ENCODE data around the gene TLE6.
A peak's percentile ranks its signal among the peaks of the same experiment; 100 is the strongest.
"Not testable (repeated sequence)": the region's sequence is repeated elsewhere in the genome, so short reads cannot be mapped to it uniquely, and the experiment has no call there.

TLE6 gene

DNA sequence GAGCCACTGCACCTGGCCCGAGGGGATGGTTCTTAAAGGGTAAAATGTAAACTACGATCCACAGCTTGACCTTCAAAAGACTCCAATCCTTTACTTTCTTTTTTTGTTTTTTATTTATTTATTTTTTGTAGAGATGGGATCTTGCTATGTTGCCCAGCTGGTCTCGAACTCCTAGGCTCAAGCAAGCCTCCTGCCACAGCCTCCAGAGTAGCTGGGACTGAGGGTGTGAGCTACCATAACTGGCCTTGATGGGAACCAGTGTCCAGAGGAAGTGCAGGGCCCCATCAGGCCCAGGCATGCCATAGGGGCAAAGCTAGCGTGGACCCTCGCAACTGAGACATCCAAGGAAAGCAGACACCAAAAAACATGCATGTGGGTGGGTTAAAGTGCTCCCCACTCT is 14.2 kb upstream of the TLE6 start:
- no peak for ATAC-seq
- H3K27ac Mint-ChIP-seq, result no peak overlapping the region
- H3K36me3 Mint-ChIP-seq, result no peaks in the 10 kb centered on the region
- H3K4me3 Mint-ChIP-seq, result no peak overlapping the region
- no peak for DNase-seq (ENCODE audit: low spot score in 2 of 2)
- H3K9me3 Mint-ChIP-seq, result no peaks in the 10 kb centered on the region
- H3K4me1 Mint-ChIP-seq, result no peaks in the 10 kb centered on the region

DNA sequence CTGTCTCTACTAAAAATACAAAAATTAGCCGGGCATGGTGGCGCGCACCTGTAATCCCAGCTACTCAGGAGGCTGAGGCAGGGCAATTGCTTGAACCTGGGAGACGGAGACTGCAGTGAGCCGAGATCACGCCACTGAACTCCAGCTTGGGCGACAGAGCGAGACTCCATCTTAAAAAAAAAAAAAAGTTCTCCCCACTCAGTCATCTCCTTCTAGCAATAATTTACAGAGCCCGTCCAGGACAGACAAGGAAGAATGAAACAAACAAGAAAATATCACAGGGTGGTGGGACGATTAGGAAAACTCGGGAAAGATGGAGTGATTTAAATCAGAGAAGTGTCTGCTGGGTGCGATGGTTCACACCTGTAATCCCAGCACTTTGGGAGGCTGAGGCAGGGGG is 13.7 kb upstream of the TLE6 start:
- not testable (repeated sequence) for H3K36me3 Mint-ChIP-seq

DNA sequence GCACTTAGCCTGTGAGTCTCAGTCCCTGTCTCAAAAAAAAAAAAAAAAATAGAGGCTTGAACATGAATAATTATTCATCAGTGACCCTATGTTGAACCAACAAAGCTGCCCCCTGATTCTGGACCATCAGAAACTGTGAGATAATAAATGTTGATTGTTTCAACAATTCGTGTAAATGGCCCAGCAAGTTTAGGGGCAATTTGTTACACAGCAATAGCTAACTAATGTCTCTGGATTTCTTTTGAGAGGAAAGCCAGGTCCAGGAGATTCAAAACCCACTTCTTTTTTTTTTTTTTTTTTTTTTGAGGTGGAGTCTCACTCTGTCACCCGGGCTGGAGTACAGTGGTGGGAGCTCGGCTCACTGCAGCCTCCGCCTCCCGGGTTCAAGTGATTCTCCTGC is 12.5 kb upstream of the TLE6 start:
- no peak overlapping the region for H3K27ac Mint-ChIP-seq
- no peaks in the 10 kb centered on the region for H3K36me3 Mint-ChIP-seq
- DNase-seq (ENCODE audit: low spot score in 2 of 2) (no peak), ATAC-seq (no peak)
- H3K9me3 Mint-ChIP-seq, result no peaks in the 10 kb centered on the region
- H3K4me1 Mint-ChIP-seq, result no peaks in the 10 kb centered on the region
- H3K4me3 Mint-ChIP-seq, result no peak overlapping the region

More for the DNA sequence above, 13.7 kb upstream of the TLE6 start:
- not testable (repeated sequence) for H3K9me3 Mint-ChIP-seq; ATAC-seq; H3K4me1 Mint-ChIP-seq; H3K27ac Mint-ChIP-seq; DNase-seq (ENCODE audit: low spot score in 2 of 2); H3K4me3 Mint-ChIP-seq

DNA sequence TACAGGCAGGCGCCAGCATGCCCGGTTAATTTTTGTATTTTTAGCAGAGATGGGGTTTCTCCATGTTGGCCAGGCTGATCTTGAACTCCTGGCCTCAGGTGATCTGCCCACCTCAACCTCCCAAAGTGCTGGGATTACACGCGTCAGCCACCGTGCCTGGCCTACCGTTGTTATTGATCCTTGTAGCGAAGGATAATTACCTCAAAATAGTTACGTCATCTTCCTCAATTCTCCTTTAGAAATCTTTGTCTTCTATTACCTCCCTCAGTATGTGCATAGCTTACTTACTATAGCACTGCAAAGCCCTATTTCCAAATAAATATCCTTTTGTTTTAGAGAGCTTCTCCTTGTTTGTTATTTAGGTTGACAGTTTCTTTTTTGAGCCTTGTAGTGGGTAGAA is 9.4 kb upstream of the TLE6 start:
- no peak overlapping the region for H3K4me3 Mint-ChIP-seq
- H3K27ac Mint-ChIP-seq, result no peak overlapping the region
- H3K4me1 Mint-ChIP-seq, result no peaks in the 10 kb centered on the region
- no peaks in the 10 kb centered on the region for H3K36me3 Mint-ChIP-seq
- DNase-seq (ENCODE audit: low spot score in 2 of 2), result no peak
- ATAC-seq, result no peak
- no peaks in the 10 kb centered on the region for H3K9me3 Mint-ChIP-seq

DNA sequence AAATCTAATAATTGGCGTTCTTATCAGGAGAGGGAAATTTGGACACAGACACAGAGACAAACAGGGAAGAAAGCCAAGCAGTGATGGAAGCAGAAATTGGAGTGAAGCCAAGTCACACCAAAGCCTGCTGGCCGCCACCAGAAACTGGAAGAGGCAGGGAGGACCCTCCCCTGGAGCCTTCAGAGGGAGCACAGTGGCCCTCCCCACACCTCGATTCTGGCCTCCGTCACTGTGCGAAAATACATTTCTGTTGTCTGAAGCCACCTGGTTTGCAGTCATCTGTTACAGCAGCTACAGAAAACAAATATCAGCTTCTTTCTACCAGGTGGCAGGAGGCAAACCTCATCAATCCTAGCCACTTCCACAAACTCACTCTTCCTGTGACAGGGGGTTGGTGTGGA is 8.3 kb upstream of the TLE6 start:
- no peaks in the 10 kb centered on the region for H3K4me1 Mint-ChIP-seq
- H3K27ac Mint-ChIP-seq, result no peak overlapping the region
- no peak overlapping the region for H3K4me3 Mint-ChIP-seq
- DNase-seq (ENCODE audit: low spot score in 2 of 2) (no peak), ATAC-seq (no peak)
- no peaks in the 10 kb centered on the region for H3K36me3 Mint-ChIP-seq
- H3K9me3 Mint-ChIP-seq, result no peaks in the 10 kb centered on the region

DNA sequence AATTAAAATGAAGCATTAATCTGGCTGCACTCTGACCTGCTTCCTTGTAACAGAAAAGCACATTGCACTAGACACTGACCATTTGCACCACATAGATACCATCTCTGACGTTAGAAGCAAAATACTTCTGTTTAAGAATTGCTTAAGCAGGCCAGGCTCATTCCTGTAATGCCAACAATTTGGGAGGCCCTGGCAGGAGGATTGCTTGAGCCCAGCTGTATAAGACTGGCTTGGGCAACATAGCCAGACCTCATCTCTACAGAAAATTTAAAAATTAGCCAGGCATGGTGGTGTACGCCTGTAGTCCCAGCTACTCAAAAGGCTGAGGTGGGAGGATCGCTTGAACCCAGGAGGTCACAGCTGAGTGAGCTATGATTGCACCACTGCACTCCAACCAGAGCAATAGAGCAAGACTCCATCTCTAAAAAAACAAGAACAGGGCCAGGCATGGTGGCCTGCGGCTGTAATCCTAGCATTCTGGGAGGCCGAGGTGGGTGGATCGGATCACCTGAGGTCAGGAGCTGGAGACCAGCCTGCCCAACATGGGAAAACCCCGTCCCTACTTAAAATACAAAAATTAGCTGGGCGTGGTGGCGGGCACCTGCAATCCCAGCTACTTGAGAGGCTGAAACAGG is 7.0 kb upstream of the TLE6 start:
- Mint-ChIP-seq H3K4me1 (peaks cover 6% of the 10 kb centered on the region), H3K36me3 (no peaks in the 10 kb centered on the region), H3K4me3 (no peak overlapping the region), H3K9me3 (no peaks in the 10 kb centered on the region), H3K27ac (no peak overlapping the region)
- ATAC-seq (no peak), DNase-seq (ENCODE audit: low spot score in 2 of 2) (no peak)

DNA sequence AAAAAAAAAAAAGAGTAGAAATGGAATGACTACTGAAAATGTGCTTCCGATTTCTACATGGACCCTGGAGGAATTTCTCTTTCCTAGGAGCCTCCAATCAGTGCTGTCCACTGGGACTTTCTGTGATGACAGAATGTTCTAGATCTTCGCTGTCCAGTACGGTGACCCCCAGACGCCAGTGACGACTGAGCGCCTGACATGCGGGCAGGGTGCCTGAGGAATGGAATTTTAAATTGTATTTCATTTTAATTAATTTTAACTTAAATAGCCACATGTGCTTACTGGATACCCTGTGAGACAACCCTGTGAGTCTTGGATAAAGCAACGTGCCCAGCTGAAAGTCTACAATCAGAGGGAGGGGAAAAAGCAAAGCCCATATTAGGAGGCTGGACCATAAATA is 4.1 kb upstream of the TLE6 start:
- H3K4me3 Mint-ChIP-seq, result no peak overlapping the region
- H3K27ac Mint-ChIP-seq, result no peak overlapping the region
- no peaks in the 10 kb centered on the region for H3K9me3 Mint-ChIP-seq
- no peaks in the 10 kb centered on the region for H3K36me3 Mint-ChIP-seq
- no peak for ATAC-seq
- DNase-seq (ENCODE audit: low spot score in 2 of 2), result no peak
- H3K4me1 Mint-ChIP-seq, result peaks cover 23% of the 10 kb centered on the region

DNA sequence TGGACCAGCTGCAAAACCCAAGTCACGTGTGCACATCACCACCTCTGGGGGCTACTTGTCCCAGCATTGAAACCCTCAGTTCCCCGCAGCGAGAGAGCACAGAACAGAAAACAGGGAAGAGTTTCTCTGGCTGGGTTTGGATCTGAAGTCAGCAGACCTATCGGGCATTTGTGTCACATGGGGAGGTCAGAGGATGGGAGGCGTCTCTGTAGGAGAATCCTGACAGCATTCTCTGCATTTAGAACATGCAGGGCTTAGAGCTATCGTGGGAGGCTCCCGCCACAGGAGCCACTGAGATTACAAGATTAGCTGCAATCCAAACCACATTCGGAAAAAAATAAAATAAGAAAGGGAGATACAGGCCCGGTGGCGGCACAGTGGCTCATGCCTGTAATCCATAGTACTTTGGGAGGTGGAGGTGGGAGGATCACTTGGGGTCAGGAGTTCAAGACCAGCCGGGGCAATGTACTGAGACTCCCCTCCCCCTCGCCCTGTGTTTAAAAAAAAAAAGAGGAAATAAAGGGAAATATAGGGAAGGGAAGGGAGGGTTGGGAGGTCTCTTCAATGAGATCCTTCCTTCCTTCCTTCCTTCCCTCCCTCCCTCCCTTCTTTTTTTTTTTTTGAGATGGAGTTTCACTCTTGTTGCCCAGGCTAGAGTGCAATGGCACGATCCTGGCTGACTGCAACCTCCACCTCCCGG is 2.9 kb upstream of the TLE6 start:
- Mint-ChIP-seq H3K9me3 (no peaks in the 10 kb centered on the region), H3K4me3 (no peak overlapping the region), H3K36me3 (no peaks in the 10 kb centered on the region), H3K27ac (no peak overlapping the region), H3K4me1 (peaks cover 23% of the 10 kb centered on the region)
- ATAC-seq (no peak), DNase-seq (ENCODE audit: low spot score in 2 of 2) (no peak)

DNA sequence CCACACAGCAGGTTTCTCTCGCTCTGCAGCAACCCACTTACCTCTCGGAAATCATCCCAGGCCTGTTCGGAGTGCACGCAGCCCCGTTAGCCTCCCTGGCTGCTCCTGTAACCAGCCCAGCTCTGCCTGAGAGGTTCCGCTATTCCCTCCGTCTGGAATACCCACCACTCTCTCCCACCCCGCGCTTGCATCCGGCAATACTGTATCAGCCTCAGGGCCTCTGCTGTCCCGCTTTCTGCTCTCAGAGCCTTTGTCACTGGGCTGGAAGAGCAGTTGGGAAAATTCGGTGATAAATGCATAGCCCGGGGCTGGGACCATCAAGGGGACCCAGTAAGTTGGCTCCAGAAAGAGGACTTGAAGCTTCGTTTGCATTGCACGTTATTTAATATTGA is 759 bp upstream of the TLE6 start:
- Mint-ChIP-seq H3K4me1 (peaks cover 23% of the 10 kb centered on the region), H3K9me3 (no peaks in the 10 kb centered on the region), H3K36me3 (no peaks in the 10 kb centered on the region), H3K4me3 (peak overlapping the region; percentile 85), H3K27ac (peak overlapping the region; percentile 81)
- DNase-seq (ENCODE audit: low spot score in 2 of 2) (no peak), ATAC-seq (no peak)

DNA sequence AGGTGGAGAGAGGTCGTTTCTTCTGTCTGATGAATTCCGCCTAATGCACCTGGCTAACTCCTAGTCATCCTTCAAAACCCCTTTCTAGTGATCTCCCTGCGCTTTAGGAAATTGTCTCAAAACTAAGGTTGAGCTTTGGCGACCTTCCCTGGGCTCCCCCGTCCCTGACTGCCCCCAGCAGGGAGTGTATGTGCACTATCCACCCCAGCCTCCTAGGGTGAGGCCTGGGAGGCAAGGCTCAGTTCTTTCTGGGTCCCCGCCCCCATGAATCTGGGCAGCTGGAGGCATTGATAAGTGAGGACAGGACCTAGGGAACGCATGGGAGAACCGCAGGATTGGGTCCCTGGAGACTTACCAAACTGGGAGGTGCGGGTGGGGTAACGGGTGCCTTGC is 378 bp downstream of the TLE6 start:
- Mint-ChIP-seq H3K9me3 (no peaks in the 10 kb centered on the region), H3K36me3 (no peaks in the 10 kb centered on the region), H3K27ac (no peak overlapping the region)

DNA sequence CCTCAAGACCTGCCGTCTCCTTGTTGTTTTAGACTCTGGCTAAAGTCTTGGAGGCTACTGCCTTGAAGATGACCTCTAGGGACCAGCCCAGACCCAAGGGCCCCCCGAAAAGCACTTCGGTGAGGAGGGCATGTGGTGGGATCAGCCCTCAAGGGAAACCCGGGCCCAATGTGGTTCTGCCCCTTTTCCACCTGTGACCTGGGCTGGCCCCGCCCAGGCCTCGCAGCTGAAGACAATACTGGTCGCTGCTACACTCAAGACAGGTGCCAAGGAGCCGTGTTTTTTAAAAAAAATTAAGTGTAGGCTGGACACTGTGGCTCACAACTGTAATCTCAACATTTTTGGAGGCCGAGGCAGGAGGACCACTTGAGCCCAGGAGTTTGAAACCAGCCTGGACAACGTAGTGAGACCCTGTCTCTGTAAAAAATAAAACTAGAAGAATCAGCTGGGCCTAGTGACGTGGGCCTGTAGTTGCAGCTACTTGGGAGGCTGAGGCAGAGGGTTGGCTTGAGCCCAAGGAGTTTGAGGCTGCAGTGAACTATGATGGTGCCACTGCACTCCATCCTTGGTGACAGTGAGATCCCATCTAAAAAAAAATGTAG is 903 bp downstream of the TLE6 start:
- Mint-ChIP-seq H3K36me3 (no peaks in the 10 kb centered on the region), H3K4me1 (peaks cover 23% of the 10 kb centered on the region), H3K27ac (no peak overlapping the region), H3K4me3 (peak overlapping the region; percentile 85), H3K9me3 (no peaks in the 10 kb centered on the region)
- no peak for DNase-seq (ENCODE audit: low spot score in 2 of 2)
- no peak for ATAC-seq

More for the DNA sequence above, 378 bp downstream of the TLE6 start:
- Mint-ChIP-seq H3K4me1 (peaks cover 23% of the 10 kb centered on the region), H3K4me3 (peak overlapping the region; percentile 85)
- DNase-seq (ENCODE audit: low spot score in 2 of 2) (no peak), ATAC-seq (peak; percentile 2)

DNA sequence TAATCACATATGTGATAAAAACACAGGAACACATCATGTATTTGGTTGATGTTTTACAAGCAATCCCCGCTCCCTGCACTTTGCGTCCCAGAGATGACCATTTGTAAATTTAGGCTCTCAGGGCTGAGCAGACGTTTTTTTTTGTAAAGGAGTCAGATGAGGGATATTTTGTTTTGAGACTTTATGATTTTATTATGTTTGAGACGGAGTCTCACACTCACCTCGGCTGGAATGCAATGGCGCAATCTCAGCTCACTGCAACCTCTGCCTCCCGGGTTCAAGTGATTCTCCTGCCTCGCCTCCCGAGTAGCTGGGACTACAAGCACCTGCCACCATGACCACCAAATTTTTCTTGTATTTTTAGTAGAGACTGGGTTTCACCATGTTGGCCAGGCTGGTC is 1.4 kb downstream of the TLE6 start:
- Mint-ChIP-seq H3K27ac (no peak overlapping the region), H3K36me3 (no peaks in the 10 kb centered on the region), H3K9me3 (no peaks in the 10 kb centered on the region), H3K4me3 (no peak overlapping the region), H3K4me1 (peaks cover 23% of the 10 kb centered on the region)
- no peak for ATAC-seq
- no peak for DNase-seq (ENCODE audit: low spot score in 2 of 2)

DNA sequence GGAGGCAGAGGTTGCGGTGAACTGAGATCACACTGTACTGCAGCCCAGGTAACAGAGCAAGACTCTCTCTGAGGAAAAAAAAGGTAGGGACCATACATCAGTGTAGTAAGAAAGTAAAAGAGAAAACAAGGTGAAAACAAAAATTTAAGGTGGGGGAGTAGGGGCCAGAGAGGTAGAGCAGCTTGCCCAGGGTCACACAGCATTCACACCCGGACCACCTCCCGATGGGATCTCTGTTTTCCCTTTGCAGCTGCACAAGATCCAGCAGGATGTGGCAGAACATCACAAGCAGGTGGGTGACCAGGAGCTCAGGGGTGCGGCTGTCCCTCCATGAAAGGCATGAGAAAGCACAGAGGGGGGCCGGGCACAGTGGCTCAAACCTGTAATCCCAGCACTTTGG is 4.5 kb downstream of the TLE6 start:
- Mint-ChIP-seq H3K27ac (no peak overlapping the region), H3K9me3 (no peaks in the 10 kb centered on the region), H3K4me1 (peaks cover 11% of the 10 kb centered on the region), H3K36me3 (no peaks in the 10 kb centered on the region), H3K4me3 (no peak overlapping the region)
- no peak for DNase-seq (ENCODE audit: low spot score in 2 of 2)
- ATAC-seq, result no peak

DNA sequence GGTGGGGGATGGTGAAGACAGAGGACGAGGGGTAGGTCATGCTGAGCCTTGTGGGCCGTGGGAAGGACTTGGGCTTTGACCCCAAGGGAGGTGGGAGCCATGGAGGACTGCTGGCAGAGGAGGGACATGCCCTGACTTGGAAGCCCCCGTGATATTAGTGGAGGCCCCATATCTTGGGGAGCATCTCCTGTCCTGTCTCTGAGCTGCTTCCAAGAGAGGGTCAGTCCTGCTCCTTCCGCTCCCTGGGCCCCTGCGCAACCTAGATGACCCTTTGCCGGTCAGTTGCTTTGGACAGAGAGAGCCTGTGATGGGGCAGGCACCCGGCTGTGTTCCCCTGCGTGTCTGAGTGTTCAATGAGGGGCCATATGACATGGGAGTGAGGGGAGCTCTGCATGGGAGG is 5.2 kb downstream of the TLE6 start:
- Mint-ChIP-seq H3K9me3 (no peaks in the 10 kb centered on the region), H3K27ac (no peak overlapping the region), H3K4me1 (peaks cover 4% of the 10 kb centered on the region), H3K36me3 (no peaks in the 10 kb centered on the region), H3K4me3 (no peak overlapping the region)
- DNase-seq (ENCODE audit: low spot score in 2 of 2) (no peak), ATAC-seq (no peak)

DNA sequence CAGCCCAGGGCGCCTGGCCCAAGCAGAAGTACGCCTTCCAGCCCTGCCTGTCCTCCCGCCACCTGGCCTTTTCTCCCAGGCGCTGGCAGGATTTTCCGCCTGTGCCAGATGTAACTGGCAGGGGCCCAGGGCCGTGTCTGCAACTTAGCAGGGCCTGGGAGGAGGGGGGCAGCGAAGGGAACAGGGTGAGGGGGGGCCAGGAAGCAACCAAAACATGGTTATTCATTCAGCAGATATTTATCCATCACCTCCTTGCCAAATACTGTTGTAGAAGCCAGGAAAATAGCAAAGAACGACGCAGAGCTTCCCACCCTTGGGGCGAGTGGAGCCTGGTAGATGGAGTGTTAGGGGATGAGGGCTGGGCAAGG is 5.6 kb downstream of the TLE6 start:
- H3K9me3 Mint-ChIP-seq, result no peaks in the 10 kb centered on the region
- H3K4me3 Mint-ChIP-seq, result no peak overlapping the region
- peaks cover under 1% of the 10 kb centered on the region for H3K4me1 Mint-ChIP-seq
- DNase-seq (ENCODE audit: low spot score in 2 of 2) (no peak), ATAC-seq (no peak)
- H3K27ac Mint-ChIP-seq, result no peak overlapping the region
- H3K36me3 Mint-ChIP-seq, result no peaks in the 10 kb centered on the region
